HFF-Myc (cell line): ENCODE data around the gene CHDH.

Experiments used
- DNase-seq: peaks from one replicate; pipeline ENCODE4 v3.0.0-alpha.2; 2011; ENCODE audit warnings: low read depth; ENCODE audit errors: extremely low read depth
- H3K4me3 ChIP-seq: replicated peaks from 2 replicates; pipeline ENCODE4 v1.5.1; 2011; ENCODE audit warnings: low read depth, mild to moderate bottlenecking, control low read depth, low read length
- TF ChIP-seq, protein P1 (sequence below): IDR thresholded peaks from 2 replicates; pipeline ENCODE4 v1.5.1; 2012; ENCODE audit warnings: mild to moderate bottlenecking, low read depth, low read length, control low read depth; ENCODE audit errors: missing control alignments

The CHDH gene

GRCh38 chr3:53833700-53834099 lies 12.5 kb downstream of the CHDH start:
- TF ChIP-seq, protein P1, sequence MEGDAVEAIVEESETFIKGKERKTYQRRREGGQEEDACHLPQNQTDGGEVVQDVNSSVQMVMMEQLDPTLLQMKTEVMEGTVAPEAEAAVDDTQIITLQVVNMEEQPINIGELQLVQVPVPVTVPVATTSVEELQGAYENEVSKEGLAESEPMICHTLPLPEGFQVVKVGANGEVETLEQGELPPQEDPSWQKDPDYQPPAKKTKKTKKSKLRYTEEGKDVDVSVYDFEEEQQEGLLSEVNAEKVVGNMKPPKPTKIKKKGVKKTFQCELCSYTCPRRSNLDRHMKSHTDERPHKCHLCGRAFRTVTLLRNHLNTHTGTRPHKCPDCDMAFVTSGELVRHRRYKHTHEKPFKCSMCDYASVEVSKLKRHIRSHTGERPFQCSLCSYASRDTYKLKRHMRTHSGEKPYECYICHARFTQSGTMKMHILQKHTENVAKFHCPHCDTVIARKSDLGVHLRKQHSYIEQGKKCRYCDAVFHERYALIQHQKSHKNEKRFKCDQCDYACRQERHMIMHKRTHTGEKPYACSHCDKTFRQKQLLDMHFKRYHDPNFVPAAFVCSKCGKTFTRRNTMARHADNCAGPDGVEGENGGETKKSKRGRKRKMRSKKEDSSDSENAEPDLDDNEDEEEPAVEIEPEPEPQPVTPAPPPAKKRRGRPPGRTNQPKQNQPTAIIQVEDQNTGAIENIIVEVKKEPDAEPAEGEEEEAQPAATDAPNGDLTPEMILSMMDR = no peak
- no peak overlapping the region for H3K4me3 ChIP-seq
- DNase-seq = no peak

- DNase-seq = no peak
- H3K4me3 ChIP-seq = no peak overlapping the region
- TF ChIP-seq, protein P1 = no peak
These were observed 13.1 kb downstream of the CHDH start for GRCh38 chr3:53833053-53833645.

DNA sequence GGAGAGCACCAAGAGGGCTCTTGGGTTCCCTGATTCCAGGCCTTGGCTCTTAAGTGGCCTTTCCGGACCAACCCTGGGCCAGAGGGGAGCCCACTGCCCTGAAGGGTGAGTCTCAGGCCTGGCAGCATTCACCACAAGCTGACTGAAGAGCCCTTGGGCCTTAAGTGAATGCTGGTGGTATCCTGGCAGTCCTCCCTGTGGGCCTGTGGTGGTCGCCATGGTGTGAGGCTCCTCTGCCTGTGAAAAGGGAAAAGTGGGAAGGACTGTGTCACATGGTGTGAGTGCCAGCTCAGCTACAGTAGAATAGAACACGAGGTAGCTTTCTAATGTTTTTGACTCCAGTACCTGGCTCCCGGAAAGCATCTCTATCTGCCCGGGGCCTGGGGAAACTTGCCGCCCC lies 15.3 kb downstream of the CHDH start:
- H3K4me3 ChIP-seq = no peak overlapping the region
- no peak for DNase-seq
- TF ChIP-seq, protein P1 = no peak

DNA sequence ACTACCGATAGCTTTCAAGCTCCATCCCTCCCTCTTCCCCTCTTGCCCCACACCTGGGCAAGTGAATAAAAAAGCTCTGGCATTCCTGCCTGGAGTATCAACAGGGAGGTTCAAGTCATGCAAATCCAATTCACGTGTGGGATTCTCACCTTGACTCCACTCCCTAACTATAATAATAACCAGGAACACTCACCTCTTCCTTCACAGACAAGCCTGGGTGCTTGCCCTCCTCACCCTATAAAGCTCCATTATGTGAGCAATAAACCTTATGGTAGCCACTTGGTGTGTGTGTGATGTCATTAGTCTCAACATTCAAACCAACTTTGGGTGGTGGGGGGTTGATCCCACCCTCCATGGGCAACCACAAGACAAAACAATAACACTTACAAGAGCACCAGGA lies 16.6 kb downstream of the CHDH start:
- TF ChIP-seq, protein P1 = no peak
- no peak for DNase-seq
- no peak overlapping the region for H3K4me3 ChIP-seq

DNA sequence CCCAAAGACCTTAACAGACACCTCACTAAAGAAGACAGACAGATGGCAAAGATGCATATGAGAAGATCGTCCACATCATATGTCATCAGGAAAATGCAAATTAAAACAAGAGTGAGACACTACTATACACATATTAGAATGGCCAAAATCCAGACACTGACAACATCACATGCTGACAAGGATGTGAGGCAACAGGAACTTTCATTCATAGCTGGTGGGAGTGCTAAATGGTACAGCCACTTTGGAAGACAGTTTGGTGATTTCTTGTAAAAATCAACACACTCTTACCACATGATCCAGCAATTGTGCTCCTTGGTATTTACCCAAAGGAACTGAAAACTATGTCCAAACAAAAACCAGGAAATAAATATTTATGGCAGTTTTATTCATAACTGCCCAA lies 17.6 kb downstream of the CHDH start:
- no peak for DNase-seq
- H3K4me3 ChIP-seq = no peak overlapping the region
- TF ChIP-seq, protein P1 = no peak

- no peak overlapping the region for H3K4me3 ChIP-seq
- DNase-seq = no peak
- TF ChIP-seq, protein P1 = no peak
These were observed 20.2 kb downstream of the CHDH start for GRCh38 chr3:53826048-53826447.

- H3K4me3 ChIP-seq = no peak overlapping the region
- no peak for DNase-seq
- TF ChIP-seq, protein P1 = no peak
These were observed 21.4 kb downstream of the CHDH start for GRCh38 chr3:53824795-53825194.
